GM12878 (cell line): ENCODE results near the gene SNX22. TPM values are rescaled to one million over a fixed set of nuclear protein-coding genes. Genes with fewer than 3 reads are reported as not detected.

Source experiments
- ATAC-seq: fragments of 200-7000 bp; cut with Tn5 transposase; 3 replicates; pipeline ENCODE4 v1.9.1; 2020; ENCODE audit warnings: mild to moderate bottlenecking, moderate library complexity
- BruUV-seq: library from RNA; stranded (reverse); fragments of 400-500 nt; replicated peaks from 2 replicates; lab custom pipeline; 2021; lab: Mats Ljungman, UMichigan
- CTCF ChIA-PET: fragments of 300-600 bp; sonication (Branson Sonifier 250); formaldehyde crosslinking; extraction: SDS; loops from one replicate; lab custom pipeline; 2021; ENCODE audit warnings: inconsistent platforms; lab: Yijun Ruan, JAX
- POLR2A ChIA-PET: fragments of 350-600 bp; formaldehyde crosslinking; extraction: SDS; loops from one replicate; lab custom pipeline; 2021; ENCODE audit warnings: inconsistent platforms; lab: Charles Lee
- RAD21 ChIA-PET: fragments of 300-600 bp; sonication (Branson Sonifier 250); formaldehyde crosslinking; loops from one replicate; lab custom pipeline; 2023; ENCODE audit warnings: antibody characterized with exemption; ENCODE audit not compliant: unreplicated experiment; lab: Charles Lee
- SMC1A ChIA-PET: fragments of 300-600 bp; sonication (Branson Sonifier 250); formaldehyde crosslinking; loops from one replicate; lab custom pipeline; 2023; ENCODE audit not compliant: unreplicated experiment, uncharacterized antibody; lab: Charles Lee
- DNase-seq: peaks from one replicate; pipeline ENCODE4 v3.0.0-alpha.2; 2011; ENCODE audit warnings: low read depth, low spot score
- FAIRE-seq: peaks from 3 replicates; lab custom pipeline; 2011; peaks lifted over from hg19 to GRCh38; lab: Jason Lieb, UNC
- H2AFZ ChIP-seq: 2 replicates; pipeline ENCODE4 v1.6.0; 2011; ENCODE audit warnings: low read depth, low read length, control low read depth; ENCODE audit not compliant: control insufficient read depth
- H3K27ac ChIP-seq: 2 replicates; pipeline ENCODE4 v1.5.1; 2011; ENCODE audit warnings: control low read depth; ENCODE audit not compliant: control insufficient read depth, insufficient read depth
- H3K27me3 ChIP-seq, 2 experiments: replicated peaks in 1 of 2; 2 replicates each; pipeline versions ENCODE4 v1.6.0 to v1.6.1; 2011; ENCODE audit warnings: low read length in 1 of 2; ENCODE audit not compliant: control insufficient read depth in 2 of 2, insufficient read depth in 2 of 2
- H3K36me3 ChIP-seq, 2 experiments: 2 replicates each; pipeline ENCODE4 v1.5.1; 2011; ENCODE audit warnings: low read length in 1 of 2; ENCODE audit not compliant: control insufficient read depth in 2 of 2, insufficient read depth in 2 of 2
- H3K4me1 ChIP-seq: 2 replicates; pipeline ENCODE4 v1.6.1; 2011; ENCODE audit warnings: mild to moderate bottlenecking, low read length, moderate library complexity, mixed read lengths; ENCODE audit not compliant: control insufficient read depth, insufficient read depth
- H3K4me2 ChIP-seq: 2 replicates; pipeline ENCODE4 v1.6.0; 2011; ENCODE audit warnings: control low read depth; ENCODE audit not compliant: control insufficient read depth, insufficient read depth
- H3K4me3 ChIP-seq: fragments of 200-600 bp; sonication (generic); 2 replicates; pipeline ENCODE4 v1.5.1; 2016
- H3K79me2 ChIP-seq: 2 replicates; pipeline ENCODE4 v1.6.0; 2011; ENCODE audit warnings: low read length; ENCODE audit not compliant: control insufficient read depth, insufficient read depth
- H3K9ac ChIP-seq: 2 replicates; pipeline ENCODE4 v1.8.0; 2011; ENCODE audit warnings: low read length, control low read depth, mixed read lengths; ENCODE audit not compliant: control insufficient read depth, insufficient read depth
- H3K9me3 ChIP-seq: replicated peaks from 3 replicates; pipeline ENCODE4 v1.5.1; 2011; ENCODE audit warnings: mild to moderate bottlenecking, low read length; ENCODE audit not compliant: control insufficient read depth, insufficient read depth
- H4K20me1 ChIP-seq: 2 replicates; pipeline ENCODE4 v1.6.0; 2011; ENCODE audit not compliant: control insufficient read depth, insufficient read depth
- ASH2L ChIP-seq: fragments of 300-600, 200-600 bp; sonication (generic); IDR thresholded peaks from 2 replicates; pipeline ENCODE4 v1.6.1; 2017; ENCODE audit warnings: low read depth, mild to moderate bottlenecking, borderline replicate concordance
- EGR1 ChIP-seq, 2 experiments: IDR thresholded peaks; 1 replicate in 1 of 2; 2 replicates in 1 of 2; pipeline ENCODE4 v1.6.1; 2011 to 2012; ENCODE audit warnings: low read depth in 2 of 2, low read length in 2 of 2, borderline replicate concordance in 1 of 2, mild to moderate bottlenecking in 1 of 2, moderate library complexity in 1 of 2
- EP300 ChIP-seq, 2 experiments: fragments of 150-350 bp in 1 of 2; IDR thresholded peaks; 2 replicates each; pipeline ENCODE4 v1.6.1; 2011 to 2012; ENCODE audit warnings: low read depth in 2 of 2, low read length in 2 of 2, borderline replicate concordance in 1 of 2, improper control_type of control experiment in 1 of 2, inconsistent platforms in 1 of 2; ENCODE audit not compliant: control insufficient read depth in 1 of 2
- IKZF2 ChIP-seq, 2 experiments: fragments of 450-650 bp; IDR thresholded peaks; 2 replicates each; pipeline ENCODE4 v1.6.1; 2017; ENCODE audit warnings: mild to moderate bottlenecking in 2 of 2, moderate library complexity in 2 of 2
- NBN ChIP-seq: fragments of 450-650 bp; IDR thresholded peaks from 2 replicates; pipeline ENCODE4 v1.6.1; 2016
- TCF12 ChIP-seq: IDR thresholded peaks from 2 replicates; pipeline ENCODE4 v1.6.1; 2011; ENCODE audit warnings: low read depth, mild to moderate bottlenecking, low read length
- WGBS: methylation state at CpG from one replicate; pipeline ENCODE4 v1.1.6; 2016; ENCODE audit warnings: low lambda C conversion rate; ENCODE audit not compliant: insufficient replicate concordance, insufficient coverage; ENCODE audit errors: missing lambda C conversion rate; 5-methylcytosine and 5-hydroxymethylcytosine counted together
- in situ Hi-C: fragments of 300-500 bp; cut with MboI; formaldehyde crosslinking; loops from 9 replicates; pipeline ENCODE4 v1.14.3; 2018; ENCODE audit warnings: mixed read lengths
- intact Hi-C: fragments of 100-400 bp; cut with micrococcal nuclease; formaldehyde crosslinking; loops from one replicate; pipeline ENCODE4 v1.14.2; 2022; ENCODE audit not compliant: unreplicated experiment
- polyA plus RNA-seq, 11 experiments: library from polyadenylated mRNA; depleted of rRNA in 4 of 11; unstranded in 6 of 11; stranded (reverse) in 5 of 11; fragments of >200 nt; fragmentation: Nextera tagmentation in 4 of 11; fragmentation: Illumina TruSeq in 1 of 11; extraction: Ambion mirVana in 4 of 11; extraction: Trizol in 1 of 11; gene quantifications; 1 replicate in 1 of 11; 2 replicates in 10 of 11; pipeline versions ENCODE4 v1.2.1 to v1.2.3, GENCODE V29; 2011 to 2016; ENCODE audit warnings: inconsistent platforms in 2 of 11, missing spikeins in 2 of 11, low read depth in 1 of 11
- total RNA-seq, 4 experiments: library from RNA; depleted of rRNA in 3 of 4; stranded (reverse); fragments of >200 nt in 3 of 4; fragmentation: Illumina TruSeq in 1 of 4; extraction: Trizol in 1 of 4; gene quantifications; 2 replicates each; pipeline versions ENCODE4 v1.2.1 to v1.2.3, GENCODE V29; 2013 to 2021
- TF ChIP-seq, protein P1 (sequence below): fragments of 450-650 bp; formaldehyde crosslinking; IDR thresholded peaks from 2 replicates; pipeline ENCODE4 v1.5.0; 2022; ENCODE audit warnings: mild to moderate bottlenecking, missing genetic modification characterization
- TF ChIP-seq, protein P2 (sequence below): fragments of 150-350 bp; IDR thresholded peaks from 2 replicates; pipeline ENCODE4 v1.6.1; 2014; ENCODE audit warnings: mild to moderate bottlenecking, low read depth, low read length
- TF ChIP-seq, protein P3 (sequence below): fragments of 450-650 bp; IDR thresholded peaks from 2 replicates; pipeline ENCODE4 v1.6.1; 2018; ENCODE audit warnings: mild to moderate bottlenecking, low read depth, moderate library complexity; ENCODE audit not compliant: partially characterized antibody
- TF ChIP-seq, protein P4 (sequence below): fragments of 450-650 bp; IDR thresholded peaks from 2 replicates; pipeline ENCODE4 v1.6.1; 2017; ENCODE audit warnings: low read depth, mild to moderate bottlenecking, moderate library complexity

Gene SNX22
- total and polyA plus RNA-seq, 10 of the 15 experiments (the other 5 are each of a cell fraction or from before 2014, with no cell fraction given), result 4.4 to 29.0 (median 8.7) TPM

DNA sequence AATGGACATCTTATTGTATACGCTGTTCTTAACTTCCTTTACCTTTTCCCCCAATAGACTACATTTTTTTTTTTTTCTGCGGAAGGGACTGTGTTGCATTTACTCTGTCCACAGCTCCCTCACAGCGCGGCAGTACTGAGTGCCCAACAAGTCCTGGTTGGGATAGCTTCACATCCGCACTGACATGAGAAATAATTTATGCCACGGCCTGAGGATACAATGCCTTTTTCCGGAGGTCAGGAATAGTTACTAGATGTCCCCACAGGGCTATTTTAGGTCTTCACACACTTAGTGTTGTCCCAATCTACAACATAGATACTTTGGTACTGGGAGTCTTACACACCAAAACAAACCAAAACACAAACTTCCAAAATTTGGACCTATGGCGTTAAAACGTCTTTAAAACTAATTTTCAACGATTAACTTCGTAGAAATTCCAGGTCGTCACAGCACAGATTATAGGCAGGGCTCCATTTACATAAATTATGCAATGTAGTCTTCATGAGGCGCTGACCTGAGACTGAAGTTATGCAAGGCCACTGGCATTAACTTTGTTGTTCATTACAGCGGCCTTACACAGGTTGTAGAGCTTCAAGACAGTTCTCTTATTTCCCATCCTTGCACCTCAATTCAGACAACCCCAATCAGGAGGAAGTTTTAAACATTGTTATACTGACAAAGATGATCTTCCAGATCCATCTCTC, 12.3 kb downstream of the SNX22 start:
- 11% methylated on average over 14 of the region's 14 CpGs for WGBS
- POLR2A ChIA-PET, result interaction anchor here (0.6 to 3.4 kb wide), 10 partner anchors 9 to 589 kb away, joined by 3 to 32 read pairs (median 4); partner anchors contain the start of genes CIAO2A, CSNK1G1, SNX1 and SNX22
- ATAC-seq, result peak; percentile 6
- TF ChIP-seq, protein P1, sequence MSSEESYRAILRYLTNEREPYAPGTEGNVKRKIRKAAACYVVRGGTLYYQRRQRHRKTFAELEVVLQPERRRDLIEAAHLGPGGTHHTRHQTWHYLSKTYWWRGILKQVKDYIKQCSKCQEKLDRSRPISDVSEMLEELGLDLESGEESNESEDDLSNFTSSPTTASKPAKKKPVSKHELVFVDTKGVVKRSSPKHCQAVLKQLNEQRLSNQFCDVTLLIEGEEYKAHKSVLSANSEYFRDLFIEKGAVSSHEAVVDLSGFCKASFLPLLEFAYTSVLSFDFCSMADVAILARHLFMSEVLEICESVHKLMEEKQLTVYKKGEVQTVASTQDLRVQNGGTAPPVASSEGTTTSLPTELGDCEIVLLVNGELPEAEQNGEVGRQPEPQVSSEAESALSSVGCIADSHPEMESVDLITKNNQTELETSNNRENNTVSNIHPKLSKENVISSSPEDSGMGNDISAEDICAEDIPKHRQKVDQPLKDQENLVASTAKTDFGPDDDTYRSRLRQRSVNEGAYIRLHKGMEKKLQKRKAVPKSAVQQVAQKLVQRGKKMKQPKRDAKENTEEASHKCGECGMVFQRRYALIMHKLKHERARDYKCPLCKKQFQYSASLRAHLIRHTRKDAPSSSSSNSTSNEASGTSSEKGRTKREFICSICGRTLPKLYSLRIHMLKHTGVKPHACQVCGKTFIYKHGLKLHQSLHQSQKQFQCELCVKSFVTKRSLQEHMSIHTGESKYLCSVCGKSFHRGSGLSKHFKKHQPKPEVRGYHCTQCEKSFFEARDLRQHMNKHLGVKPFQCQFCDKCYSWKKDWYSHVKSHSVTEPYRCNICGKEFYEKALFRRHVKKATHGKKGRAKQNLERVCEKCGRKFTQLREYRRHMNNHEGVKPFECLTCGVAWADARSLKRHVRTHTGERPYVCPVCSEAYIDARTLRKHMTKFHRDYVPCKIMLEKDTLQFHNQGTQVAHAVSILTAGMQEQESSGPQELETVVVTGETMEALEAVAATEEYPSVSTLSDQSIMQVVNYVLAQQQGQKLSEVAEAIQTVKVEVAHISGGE (CRISPR knock-in tag), result no peak
- TF ChIP-seq NBN (0 out of 2 replicates have a peak, but pooled peaks have one; percentile 84), EP300 (IDR thresholded peaks at IDR 0.05; ENCODE audit: borderline replicate concordance in 1 of 2, control insufficient read depth in 1 of 2, low read depth in 2 of 2, low read length in 2 of 2) (no peak), EGR1 (IDR thresholded peaks at IDR 0.05; ENCODE audit: borderline replicate concordance in 1 of 2, low read depth in 2 of 2, low read length in 2 of 2) (no peak), ASH2L (no peak), TCF12 (no peak), IKZF2 (IDR thresholded peaks at IDR 0.05) (no peak)
- TF ChIP-seq, protein P2, sequence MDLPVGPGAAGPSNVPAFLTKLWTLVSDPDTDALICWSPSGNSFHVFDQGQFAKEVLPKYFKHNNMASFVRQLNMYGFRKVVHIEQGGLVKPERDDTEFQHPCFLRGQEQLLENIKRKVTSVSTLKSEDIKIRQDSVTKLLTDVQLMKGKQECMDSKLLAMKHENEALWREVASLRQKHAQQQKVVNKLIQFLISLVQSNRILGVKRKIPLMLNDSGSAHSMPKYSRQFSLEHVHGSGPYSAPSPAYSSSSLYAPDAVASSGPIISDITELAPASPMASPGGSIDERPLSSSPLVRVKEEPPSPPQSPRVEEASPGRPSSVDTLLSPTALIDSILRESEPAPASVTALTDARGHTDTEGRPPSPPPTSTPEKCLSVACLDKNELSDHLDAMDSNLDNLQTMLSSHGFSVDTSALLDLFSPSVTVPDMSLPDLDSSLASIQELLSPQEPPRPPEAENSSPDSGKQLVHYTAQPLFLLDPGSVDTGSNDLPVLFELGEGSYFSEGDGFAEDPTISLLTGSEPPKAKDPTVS, result no peak
- TF ChIP-seq, protein P3, sequence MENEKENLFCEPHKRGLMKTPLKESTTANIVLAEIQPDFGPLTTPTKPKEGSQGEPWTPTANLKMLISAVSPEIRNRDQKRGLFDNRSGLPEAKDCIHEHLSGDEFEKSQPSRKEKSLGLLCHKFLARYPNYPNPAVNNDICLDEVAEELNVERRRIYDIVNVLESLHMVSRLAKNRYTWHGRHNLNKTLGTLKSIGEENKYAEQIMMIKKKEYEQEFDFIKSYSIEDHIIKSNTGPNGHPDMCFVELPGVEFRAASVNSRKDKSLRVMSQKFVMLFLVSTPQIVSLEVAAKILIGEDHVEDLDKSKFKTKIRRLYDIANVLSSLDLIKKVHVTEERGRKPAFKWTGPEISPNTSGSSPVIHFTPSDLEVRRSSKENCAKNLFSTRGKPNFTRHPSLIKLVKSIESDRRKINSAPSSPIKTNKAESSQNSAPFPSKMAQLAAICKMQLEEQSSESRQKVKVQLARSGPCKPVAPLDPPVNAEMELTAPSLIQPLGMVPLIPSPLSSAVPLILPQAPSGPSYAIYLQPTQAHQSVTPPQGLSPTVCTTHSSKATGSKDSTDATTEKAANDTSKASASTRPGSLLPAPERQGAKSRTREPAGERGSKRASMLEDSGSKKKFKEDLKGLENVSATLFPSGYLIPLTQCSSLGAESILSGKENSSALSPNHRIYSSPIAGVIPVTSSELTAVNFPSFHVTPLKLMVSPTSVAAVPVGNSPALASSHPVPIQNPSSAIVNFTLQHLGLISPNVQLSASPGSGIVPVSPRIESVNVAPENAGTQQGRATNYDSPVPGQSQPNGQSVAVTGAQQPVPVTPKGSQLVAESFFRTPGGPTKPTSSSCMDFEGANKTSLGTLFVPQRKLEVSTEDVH, result peak; percentile 14
- TF ChIP-seq, protein P4, sequence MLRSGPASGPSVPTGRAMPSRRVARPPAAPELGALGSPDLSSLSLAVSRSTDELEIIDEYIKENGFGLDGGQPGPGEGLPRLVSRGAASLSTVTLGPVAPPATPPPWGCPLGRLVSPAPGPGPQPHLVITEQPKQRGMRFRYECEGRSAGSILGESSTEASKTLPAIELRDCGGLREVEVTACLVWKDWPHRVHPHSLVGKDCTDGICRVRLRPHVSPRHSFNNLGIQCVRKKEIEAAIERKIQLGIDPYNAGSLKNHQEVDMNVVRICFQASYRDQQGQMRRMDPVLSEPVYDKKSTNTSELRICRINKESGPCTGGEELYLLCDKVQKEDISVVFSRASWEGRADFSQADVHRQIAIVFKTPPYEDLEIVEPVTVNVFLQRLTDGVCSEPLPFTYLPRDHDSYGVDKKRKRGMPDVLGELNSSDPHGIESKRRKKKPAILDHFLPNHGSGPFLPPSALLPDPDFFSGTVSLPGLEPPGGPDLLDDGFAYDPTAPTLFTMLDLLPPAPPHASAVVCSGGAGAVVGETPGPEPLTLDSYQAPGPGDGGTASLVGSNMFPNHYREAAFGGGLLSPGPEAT, result 0 out of 2 replicates have a peak, but pooled peaks have one; percentile 4

More for the DNA sequence above, 12.3 kb downstream of the SNX22 start:
- H3K4me1 ChIP-seq, result peaks cover 23% of the 10 kb centered on the region
- peak overlapping the region; percentile 57 for H3K9ac ChIP-seq
- H3K4me2 ChIP-seq, result peak overlapping the region; percentile 82
- H3K9me3 ChIP-seq, result no peaks in the 10 kb centered on the region
- peaks cover 1% of the 10 kb centered on the region; the same call in 1 of the 2 replicates for H4K20me1 ChIP-seq
- H3K36me3 ChIP-seq, result peaks cover 5 to 12% of the 10 kb centered on the region in 2 experiments; a peak in 2 of 4 replicates
- CTCF ChIA-PET, result interaction anchor here (0.8 to 3.6 kb wide), 14 partner anchors 10 to 564 kb away, joined by 3 to 34 read pairs (median 5); partner anchors contain the start of genes CIAO2A, CSNK1G1 and TRIP4
- peak overlapping the region; percentile 97 for H2AFZ ChIP-seq
- H3K79me2 ChIP-seq, result peaks cover 36% of the 10 kb centered on the region
- peak overlapping the region; percentile 53; the same call in 1 of the 2 replicates for H3K4me3 ChIP-seq
- RAD21 ChIA-PET, result interaction anchor here (0.7 to 2.6 kb wide), 11 partner anchors 11 to 564 kb away, joined by 3 to 14 read pairs (median 6); partner anchors contain the start of genes CIAO2A, CSNK1G1, SNX22 and TRIP4
- DNase-seq, result no peak
- BruUV-seq, result TSS peak; percentile 90
- intact Hi-C loops (loop anchor here (1.0 to 5.0 kb wide), 3 partner anchors 193 to 731 kb away; partner anchors contain the start of genes CSNK1G1 and TRIP4), in situ Hi-C loops (no loop called here)
- FAIRE-seq, result peak; percentile 44
- no peaks in the 10 kb centered on the region for H3K27me3 ChIP-seq
- H3K27ac ChIP-seq, result peak overlapping the region; percentile 81
- SMC1A ChIA-PET, result interaction anchor here (0.6 to 3.3 kb wide), 18 partner anchors 11 to 868 kb away, joined by 3 to 19 read pairs (median 3); partner anchors contain the start of gene TRIP4
